ENCODE results near the gene RNF43. TPM values are rescaled to one million over a fixed set of nuclear protein-coding genes. Genes with fewer than 3 reads are reported as not detected.
A peak's percentile ranks its signal among the peaks of the same experiment; 100 is the strongest.

Gene RNF43
- total RNA-seq: 1 to 10 TPM in 1 of 2 experiments, under 1 TPM in 1; 0.34 to 1.1 TPM

- peak; percentile 96 for DNase-seq
- Mint-ChIP-seq H3K36me3 (ENCODE audit: low read depth) (no peaks in the 10 kb centered on the region), H3K9me3 (no peaks in the 10 kb centered on the region), H3K4me1 (ENCODE audit: low read depth) (peaks cover 21% of the 10 kb centered on the region), H3K27ac (peak within 1 kb of the TSS; percentile 66), H3K4me3 (peak within 1 kb of the TSS; percentile 23), H3K27me3 (no peaks in the 10 kb centered on the region)
- POLR2A ChIA-PET: interaction anchor here (0.7 to 3.8 kb wide), 13 partner anchors 15 to 96 kb away, joined by 3 to 17 read pairs (median 4); partner anchors contain the start of genes SUPT4H1 and TSPOAP1
- intact Hi-C loops (cut with micrococcal nuclease): loop anchor here (5.0 kb wide), 2 partner anchors 80 to 100 kb away; no protein-coding TSS in a partner anchor
- peak; percentile 100 for ATAC-seq
- CTCF ChIA-PET: interaction anchor here (0.6 to 9.6 kb wide), 43 partner anchors 9 to 217 kb away, joined by 3 to 130 read pairs (median 4); partner anchors contain the start of gene SUPT4H1
- peak; percentile 78 for TF ChIP-seq CTCF (IDR thresholded peaks at IDR 0.05)
These were observed at the start of gene RNF43 for GRCh38 chr17:58417300-58418092. TSS of gene RNF43 (minus strand) at chr17:58417534. CDS start at chr17:58415577, 1,957 bp downstream.

DNA sequence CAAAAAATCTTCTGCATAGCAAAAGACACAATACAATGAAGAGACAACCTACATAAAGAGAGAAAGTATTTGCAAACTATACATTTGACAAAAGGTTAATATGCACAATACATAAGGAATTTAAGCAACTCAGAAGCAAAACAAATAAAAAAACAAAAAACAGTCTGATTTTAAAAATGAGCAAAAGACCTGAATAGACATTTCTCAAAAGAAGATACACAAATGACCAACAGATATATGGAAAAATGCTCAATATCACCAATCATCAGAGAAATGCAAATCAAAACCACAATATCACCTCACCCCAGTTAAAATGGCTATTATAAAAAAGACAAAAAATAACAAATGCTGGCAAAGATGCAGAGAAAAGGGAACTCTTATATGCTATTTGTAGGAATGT lies 38.2 kb upstream of the RNF43 start:
- no peak for DNase-seq
- no peak overlapping the region for H3K27ac Mint-ChIP-seq
- H3K36me3 Mint-ChIP-seq (ENCODE audit: low read depth): peaks cover 5% of the 10 kb centered on the region
- TF ChIP-seq CTCF (IDR thresholded peaks at IDR 0.05): no peak
- ATAC-seq: no peak
- H3K4me1 Mint-ChIP-seq (ENCODE audit: low read depth): no peaks in the 10 kb centered on the region
- no peaks in the 10 kb centered on the region for H3K9me3 Mint-ChIP-seq
- intact Hi-C loops (cut with micrococcal nuclease): no loop called here
- no peak overlapping the region for H3K4me3 Mint-ChIP-seq
- no peaks in the 10 kb centered on the region for H3K27me3 Mint-ChIP-seq
- ChIA-PET CTCF (interaction anchor here (1.6 kb wide), 1 partner anchor 152 kb away, joined by 4 read pairs; no protein-coding TSS in a partner anchor), POLR2A (no interaction called here)

DNA sequence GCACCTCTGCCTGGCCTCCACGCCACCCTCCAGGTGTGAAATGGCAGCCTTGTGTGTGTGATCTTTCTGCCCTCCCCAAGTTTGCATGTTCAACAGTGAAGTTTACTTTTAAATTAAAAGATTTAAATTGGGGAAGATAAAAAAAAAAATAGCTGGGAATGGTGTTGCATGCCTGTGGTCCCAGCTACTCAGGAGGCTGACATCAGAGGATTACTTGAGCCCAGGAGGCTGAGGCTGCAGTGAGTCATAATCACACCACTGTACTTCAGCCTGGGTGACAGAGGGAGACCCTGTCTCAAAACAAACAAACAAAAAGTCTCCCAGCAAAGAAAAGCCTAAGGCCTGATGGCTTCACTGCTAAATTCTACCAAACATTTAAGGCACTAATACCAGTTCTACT lies 35.4 kb upstream of the RNF43 start:
- no peak for TF ChIP-seq CTCF (IDR thresholded peaks at IDR 0.05)
- no peaks in the 10 kb centered on the region for H3K27me3 Mint-ChIP-seq
- POLR2A ChIA-PET: no interaction called here

DNA sequence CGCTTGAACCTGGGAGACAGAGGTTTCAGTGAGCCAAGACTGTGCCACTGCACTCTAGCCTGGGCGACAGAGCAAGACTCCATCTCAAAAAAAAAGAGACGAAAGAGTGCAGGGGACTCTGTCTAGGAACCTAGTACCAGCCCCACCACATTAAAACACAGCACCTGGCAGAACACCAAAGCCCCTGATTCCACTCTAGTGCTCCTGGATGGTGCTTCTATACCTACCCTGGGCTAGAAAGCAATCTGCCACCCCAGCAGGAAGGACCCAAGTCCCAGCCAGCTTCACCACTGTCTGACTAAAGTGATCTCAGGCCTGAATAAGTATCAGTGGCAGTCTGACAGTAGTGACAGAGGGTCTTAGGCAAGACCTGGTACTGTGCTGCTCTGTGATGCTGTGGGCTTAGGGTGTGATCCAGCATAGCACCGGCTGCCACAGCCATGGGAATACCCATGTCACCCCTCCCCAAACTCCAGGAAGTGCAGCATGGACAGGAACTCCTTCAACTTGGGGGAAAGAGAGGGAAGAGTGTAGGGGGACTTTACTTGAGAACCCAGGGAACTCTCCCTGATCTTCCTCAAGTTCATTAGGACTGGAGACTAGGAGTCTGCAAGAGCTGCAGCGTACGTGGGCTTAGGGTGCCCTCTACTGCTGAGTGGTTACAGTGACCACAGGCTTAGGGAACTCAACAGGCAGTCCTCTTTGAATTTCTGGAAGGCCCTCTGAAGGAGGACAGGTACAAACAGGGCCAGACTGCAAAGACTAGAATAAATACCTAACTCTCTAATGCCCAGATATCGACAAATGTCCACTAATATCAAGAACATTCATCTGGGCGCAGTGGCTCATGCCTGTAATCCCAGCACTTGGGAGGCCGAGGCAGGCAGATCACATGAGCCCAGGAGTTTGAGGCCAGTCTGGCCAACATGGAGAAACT lies 30.0 kb upstream of the RNF43 start:
- peak; percentile 68 for TF ChIP-seq CTCF (IDR thresholded peaks at IDR 0.05)
- no peaks in the 10 kb centered on the region for H3K9me3 Mint-ChIP-seq
- POLR2A ChIA-PET: interaction anchor here (1.0 to 1.2 kb wide), 2 partner anchors 127 to 129 kb away, joined by 3 to 4 read pairs; no protein-coding TSS in a partner anchor
- DNase-seq (peak; percentile 84), ATAC-seq (peak; percentile 91)
- intact Hi-C loops (cut with micrococcal nuclease): loop anchor here (5.0 kb wide), 2 partner anchors 130 to 145 kb away; no protein-coding TSS in a partner anchor
- H3K27ac Mint-ChIP-seq: no peak overlapping the region
- CTCF ChIA-PET: interaction anchor here (0.6 to 3.4 kb wide), 8 partner anchors 11 to 248 kb away, joined by 3 to 20 read pairs (median 4); no protein-coding TSS in a partner anchor
- peaks cover 3% of the 10 kb centered on the region for H3K4me1 Mint-ChIP-seq (ENCODE audit: low read depth)
- H3K4me3 Mint-ChIP-seq: no peak overlapping the region
- no peaks in the 10 kb centered on the region for H3K27me3 Mint-ChIP-seq
- H3K36me3 Mint-ChIP-seq (ENCODE audit: low read depth): no peaks in the 10 kb centered on the region

More for the DNA sequence above, 35.4 kb upstream of the RNF43 start:
- intact Hi-C loops (cut with micrococcal nuclease): no loop called here
- DNase-seq: no peak
- H3K4me3 Mint-ChIP-seq: no peak overlapping the region
- H3K27ac Mint-ChIP-seq: no peak overlapping the region
- no peak for ATAC-seq
- H3K36me3 Mint-ChIP-seq (ENCODE audit: low read depth): peaks cover 5% of the 10 kb centered on the region
- no peaks in the 10 kb centered on the region for H3K9me3 Mint-ChIP-seq
- H3K4me1 Mint-ChIP-seq (ENCODE audit: low read depth): no peaks in the 10 kb centered on the region
- CTCF ChIA-PET: interaction anchor here (1.4 kb wide), 1 partner anchor 135 kb away, joined by 6 read pairs; no protein-coding TSS in a partner anchor
